Lower leg skin (tissue), 4 donors: ENCODE data around the gene TMUB2. TPM values are rescaled to one million over a fixed set of nuclear protein-coding genes. Genes with fewer than 3 reads are reported as not detected.

Experiments
- DNase-seq, 2 donors: peaks; one replicate each; pipeline ENCODE4 v3.0.0-alpha.2; 2019; ENCODE audit warnings: low spot score in 2 of 2
- H3K4me3 ChIP-seq: fragments of 200-600 bp; sonication (generic); 2 replicates; pipeline ENCODE4 v1.5.1; 2017; ENCODE audit warnings: mild to moderate bottlenecking, low read depth; ENCODE audit not compliant: poor library complexity, severe bottlenecking
- POLR2A ChIP-seq, 2 donors: fragments of 450-650 bp; IDR thresholded peaks; one replicate each; pipeline ENCODE4 v1.6.1; 2016 to 2017; ENCODE audit warnings: antibody characterized with exemption in 2 of 2, mild to moderate bottlenecking in 1 of 2, moderate library complexity in 1 of 2
- WGBS, 2 donors: methylation state at CpG; one replicate each; pipeline ENCODE4 v1.1.5; 2018; 5-methylcytosine and 5-hydroxymethylcytosine counted together
- intact Hi-C: fragments of 100-400 bp; cut with DNase I; formaldehyde crosslinking; loops from one replicate; pipeline ENCODE4 v1.15.0; 2023; ENCODE audit warnings: low total_unique reads
- total RNA-seq, 4 donors: library from RNA; depleted of rRNA; stranded (reverse); fragments of >200 nt; gene quantifications; one replicate each; pipeline ENCODE4 v1.1.0, GENCODE V29; 2016
- TF ChIP-seq, protein P1 (sequence below), 3 donors: fragments of 450-650 bp; IDR thresholded peaks; one replicate each; pipeline ENCODE4 v1.5.1; 2016; ENCODE audit warnings: antibody characterized with exemption in 3 of 3, mild to moderate bottlenecking in 3 of 3, moderate library complexity in 2 of 3

TMUB2 gene
- total RNA-seq, 4 donors from 2014 or later = 23.4 to 44.5 (median 34.8) TPM

- intact Hi-C loops = no loop called here
- no peak overlapping the region for H3K4me3 ChIP-seq
- DNase-seq = no peak
- WGBS, 2 donors = 95 to 96% methylated on average over 1 of the region's 1 CpG
- no peak for TF ChIP-seq POLR2A (IDR thresholded peaks at IDR 0.05)
- TF ChIP-seq, protein P1, sequence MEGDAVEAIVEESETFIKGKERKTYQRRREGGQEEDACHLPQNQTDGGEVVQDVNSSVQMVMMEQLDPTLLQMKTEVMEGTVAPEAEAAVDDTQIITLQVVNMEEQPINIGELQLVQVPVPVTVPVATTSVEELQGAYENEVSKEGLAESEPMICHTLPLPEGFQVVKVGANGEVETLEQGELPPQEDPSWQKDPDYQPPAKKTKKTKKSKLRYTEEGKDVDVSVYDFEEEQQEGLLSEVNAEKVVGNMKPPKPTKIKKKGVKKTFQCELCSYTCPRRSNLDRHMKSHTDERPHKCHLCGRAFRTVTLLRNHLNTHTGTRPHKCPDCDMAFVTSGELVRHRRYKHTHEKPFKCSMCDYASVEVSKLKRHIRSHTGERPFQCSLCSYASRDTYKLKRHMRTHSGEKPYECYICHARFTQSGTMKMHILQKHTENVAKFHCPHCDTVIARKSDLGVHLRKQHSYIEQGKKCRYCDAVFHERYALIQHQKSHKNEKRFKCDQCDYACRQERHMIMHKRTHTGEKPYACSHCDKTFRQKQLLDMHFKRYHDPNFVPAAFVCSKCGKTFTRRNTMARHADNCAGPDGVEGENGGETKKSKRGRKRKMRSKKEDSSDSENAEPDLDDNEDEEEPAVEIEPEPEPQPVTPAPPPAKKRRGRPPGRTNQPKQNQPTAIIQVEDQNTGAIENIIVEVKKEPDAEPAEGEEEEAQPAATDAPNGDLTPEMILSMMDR (IDR thresholded peaks at IDR 0.05) = no peak
Observed at GRCh38 chr17:44164476-44164875, 22.3 kb upstream of the TMUB2 start.

DNA sequence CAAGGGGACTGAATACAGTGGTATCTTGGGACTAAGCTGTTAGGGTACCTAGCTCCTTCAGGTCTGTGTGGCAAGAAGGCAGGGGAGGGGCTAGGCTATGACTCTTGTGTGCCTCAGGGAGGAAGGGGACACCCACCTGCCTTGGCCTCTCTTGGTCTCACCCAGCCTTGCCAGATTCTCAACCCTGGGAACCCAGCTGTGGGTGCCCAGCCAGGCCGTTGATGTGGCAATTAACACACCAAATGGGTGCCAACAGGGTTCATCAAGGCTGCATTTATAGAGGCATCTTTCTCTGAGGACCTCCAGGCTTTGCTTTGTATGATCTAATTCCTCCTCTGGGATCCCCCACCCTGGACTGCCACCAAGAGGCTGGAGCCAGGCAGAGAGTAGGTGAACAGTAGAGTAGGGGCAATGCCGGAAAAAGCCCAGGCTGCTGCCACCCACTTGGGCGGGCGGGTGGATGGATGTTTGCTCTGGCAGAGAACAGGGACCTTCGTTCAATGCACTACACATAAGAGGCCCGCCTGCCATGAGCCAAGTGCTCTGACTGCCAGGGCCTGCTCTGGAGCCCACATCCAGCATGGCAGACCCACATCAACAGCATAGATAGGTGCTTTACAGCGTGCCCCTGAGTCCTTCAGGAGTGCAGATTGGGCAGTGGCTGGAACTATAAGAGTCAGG lies 19.5 kb upstream of the TMUB2 start:
- no peak overlapping the region for H3K4me3 ChIP-seq
- WGBS, 2 donors = 75 to 80% methylated on average over 7 of the region's 7 CpGs
- no peak for DNase-seq
- intact Hi-C loops = no loop called here
- TF ChIP-seq, protein P1 (IDR thresholded peaks at IDR 0.05) = no peak
- no peak for TF ChIP-seq POLR2A (IDR thresholded peaks at IDR 0.05)

DNA sequence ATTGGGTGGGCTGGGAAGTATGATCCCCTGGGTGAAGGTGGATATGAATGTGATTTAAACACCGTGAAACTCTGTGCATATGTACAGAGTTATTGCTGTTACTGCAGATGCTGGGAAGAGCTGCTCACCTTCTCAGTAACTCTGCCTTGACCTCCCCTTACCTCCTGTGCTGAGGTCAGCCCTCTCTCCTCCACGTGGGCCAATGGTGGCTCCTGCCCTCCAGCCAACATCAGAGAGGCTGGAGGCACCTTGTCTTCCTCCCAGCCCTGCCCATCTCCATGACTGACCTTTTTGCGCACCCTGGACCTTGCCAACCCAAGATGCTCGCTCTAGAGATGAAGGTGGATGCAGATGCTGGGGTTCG lies 16.7 kb upstream of the TMUB2 start:
- WGBS, 2 donors = 64 to 71% methylated on average over 5 of the region's 5 CpGs
- H3K4me3 ChIP-seq = no peak overlapping the region
- no peak for DNase-seq
- TF ChIP-seq POLR2A (IDR thresholded peaks at IDR 0.05) = no peak
- TF ChIP-seq, protein P1 (IDR thresholded peaks at IDR 0.05) = no peak
- intact Hi-C loops = no loop called here

- TF ChIP-seq, protein P1 (IDR thresholded peaks at IDR 0.05) = no peak
- TF ChIP-seq POLR2A (IDR thresholded peaks at IDR 0.05) = no peak
- WGBS, 2 donors = 45 to 47% methylated on average over 15 to 18 of the region's 21 CpGs
- H3K4me3 ChIP-seq = no peak within 1 kb of the TSS
- intact Hi-C loops = no loop called here
- no peak for DNase-seq
Observed at GRCh38 chr17:44170499-44171201, 16.1 kb upstream of the TMUB2 start, which contains the start of gene ASB16. Gene ASB16 (plus strand): TSS chr17:44170704. CDS start chr17:44170790, 86 bp downstream.

DNA sequence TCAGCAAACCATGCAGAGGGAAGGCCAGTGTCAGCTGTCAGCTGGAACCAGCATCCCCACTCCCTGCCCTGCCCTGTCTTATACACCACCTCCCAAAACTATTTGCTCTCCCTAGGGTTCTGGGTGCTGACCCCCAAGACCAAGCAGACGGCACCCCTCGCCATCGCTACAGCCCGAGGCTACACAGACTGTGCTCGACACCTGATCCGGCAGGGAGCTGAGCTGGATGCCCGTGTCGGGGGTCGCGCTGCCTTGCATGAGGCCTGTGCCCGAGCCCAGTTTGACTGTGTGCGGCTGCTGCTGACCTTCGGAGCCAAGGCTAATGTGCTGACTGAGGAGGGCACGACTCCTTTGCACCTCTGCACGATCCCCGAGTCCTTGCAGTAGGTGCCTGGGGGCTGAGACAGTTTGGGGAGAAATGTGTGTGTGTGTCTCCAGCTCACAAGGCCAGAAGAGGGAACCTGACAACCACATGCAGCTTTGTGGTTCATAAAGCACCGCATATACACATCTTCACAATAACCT lies 14.8 kb upstream of the TMUB2 start:
- no peak for DNase-seq
- TF ChIP-seq, protein P1 (IDR thresholded peaks at IDR 0.05) = no peak
- TF ChIP-seq POLR2A (IDR thresholded peaks at IDR 0.05) = no peak
- 70 to 78% methylated on average over 16 to 17 of the region's 17 CpGs for WGBS, 2 donors
- no peak overlapping the region for H3K4me3 ChIP-seq
- intact Hi-C loops = no loop called here
